GM12878 (cell line): ENCODE results near the gene KANTR. TPM values are rescaled to one million over a fixed set of nuclear protein-coding genes. Genes with fewer than 3 reads are reported as not detected.

Experiments
- ATAC-seq: fragments of 200-7000 bp; cut with Tn5 transposase; 3 replicates; pipeline ENCODE4 v1.9.1; 2020; ENCODE audit warnings: mild to moderate bottlenecking, moderate library complexity
- BruUV-seq: library from RNA; stranded (reverse); fragments of 400-500 nt; replicated peaks from 2 replicates; lab custom pipeline; 2021; lab: Mats Ljungman, UMichigan
- CTCF ChIA-PET: fragments of 300-600 bp; sonication (Branson Sonifier 250); formaldehyde crosslinking; extraction: SDS; loops from one replicate; lab custom pipeline; 2021; ENCODE audit warnings: inconsistent platforms; lab: Yijun Ruan, JAX
- POLR2A ChIA-PET: fragments of 350-600 bp; formaldehyde crosslinking; extraction: SDS; loops from one replicate; lab custom pipeline; 2021; ENCODE audit warnings: inconsistent platforms; lab: Charles Lee
- RAD21 ChIA-PET: fragments of 300-600 bp; sonication (Branson Sonifier 250); formaldehyde crosslinking; loops from one replicate; lab custom pipeline; 2023; ENCODE audit warnings: antibody characterized with exemption; ENCODE audit not compliant: unreplicated experiment; lab: Charles Lee
- SMC1A ChIA-PET: fragments of 300-600 bp; sonication (Branson Sonifier 250); formaldehyde crosslinking; loops from one replicate; lab custom pipeline; 2023; ENCODE audit not compliant: unreplicated experiment, uncharacterized antibody; lab: Charles Lee
- DNase-seq: peaks from one replicate; pipeline ENCODE4 v3.0.0-alpha.2; 2011; ENCODE audit warnings: low read depth, low spot score
- FAIRE-seq: peaks from 3 replicates; lab custom pipeline; 2011; peaks lifted over from hg19 to GRCh38; lab: Jason Lieb, UNC
- H2AFZ ChIP-seq: 2 replicates; pipeline ENCODE4 v1.6.0; 2011; ENCODE audit warnings: low read depth, low read length, control low read depth; ENCODE audit not compliant: control insufficient read depth
- H3K27ac ChIP-seq: 2 replicates; pipeline ENCODE4 v1.5.1; 2011; ENCODE audit warnings: control low read depth; ENCODE audit not compliant: control insufficient read depth, insufficient read depth
- H3K27me3 ChIP-seq, 2 experiments: replicated peaks in 1 of 2; 2 replicates each; pipeline versions ENCODE4 v1.6.0 to v1.6.1; 2011; ENCODE audit warnings: low read length in 1 of 2; ENCODE audit not compliant: control insufficient read depth in 2 of 2, insufficient read depth in 2 of 2
- H3K36me3 ChIP-seq, 2 experiments: 2 replicates each; pipeline ENCODE4 v1.5.1; 2011; ENCODE audit warnings: low read length in 1 of 2; ENCODE audit not compliant: control insufficient read depth in 2 of 2, insufficient read depth in 2 of 2
- H3K4me1 ChIP-seq: 2 replicates; pipeline ENCODE4 v1.6.1; 2011; ENCODE audit warnings: mild to moderate bottlenecking, low read length, moderate library complexity, mixed read lengths; ENCODE audit not compliant: control insufficient read depth, insufficient read depth
- H3K4me2 ChIP-seq: 2 replicates; pipeline ENCODE4 v1.6.0; 2011; ENCODE audit warnings: control low read depth; ENCODE audit not compliant: control insufficient read depth, insufficient read depth
- H3K4me3 ChIP-seq: fragments of 200-600 bp; sonication (generic); 2 replicates; pipeline ENCODE4 v1.5.1; 2016
- H3K79me2 ChIP-seq: 2 replicates; pipeline ENCODE4 v1.6.0; 2011; ENCODE audit warnings: low read length; ENCODE audit not compliant: control insufficient read depth, insufficient read depth
- H3K9ac ChIP-seq: 2 replicates; pipeline ENCODE4 v1.8.0; 2011; ENCODE audit warnings: low read length, control low read depth, mixed read lengths; ENCODE audit not compliant: control insufficient read depth, insufficient read depth
- H3K9me3 ChIP-seq: replicated peaks from 3 replicates; pipeline ENCODE4 v1.5.1; 2011; ENCODE audit warnings: mild to moderate bottlenecking, low read length; ENCODE audit not compliant: control insufficient read depth, insufficient read depth
- H4K20me1 ChIP-seq: 2 replicates; pipeline ENCODE4 v1.6.0; 2011; ENCODE audit not compliant: control insufficient read depth, insufficient read depth
- BRCA1 ChIP-seq: IDR thresholded peaks from 2 replicates; pipeline ENCODE4 v1.6.1; 2011; ENCODE audit warnings: low read depth, low read length, improper control_type of control experiment
- CBX5 ChIP-seq: sonication (generic); IDR thresholded peaks from 2 replicates; pipeline ENCODE4 v1.6.1; 2016; ENCODE audit warnings: low read depth, moderate library complexity, mild to moderate bottlenecking, inconsistent platforms
- ELK1 ChIP-seq: IDR thresholded peaks from 2 replicates; pipeline ENCODE4 v1.6.1; 2012; ENCODE audit warnings: low read depth, low read length, improper control_type of control experiment
- HCFC1 ChIP-seq: fragments of 150-350 bp; IDR thresholded peaks from 2 replicates; pipeline ENCODE4 v1.6.1; 2014; ENCODE audit warnings: low read length
- KLF5 ChIP-seq: fragments of 450-650 bp; IDR thresholded peaks from 2 replicates; pipeline ENCODE4 v1.6.1; 2014; ENCODE audit warnings: mild to moderate bottlenecking; ENCODE audit not compliant: partially characterized antibody
- MEF2B ChIP-seq: fragments of 450-650 bp; IDR thresholded peaks from 2 replicates; pipeline ENCODE4 v1.6.1; 2018; ENCODE audit warnings: mild to moderate bottlenecking, moderate library complexity; ENCODE audit not compliant: partially characterized antibody, poor library complexity, severe bottlenecking
- MXI1 ChIP-seq: fragments of 150-350 bp; IDR thresholded peaks from 2 replicates; pipeline ENCODE4 v1.6.1; 2011; ENCODE audit warnings: low read depth, mild to moderate bottlenecking, inconsistent platforms, low read length, improper control_type of control experiment
- NBN ChIP-seq: fragments of 450-650 bp; IDR thresholded peaks from 2 replicates; pipeline ENCODE4 v1.6.1; 2016
- POLR2AphosphoS5 ChIP-seq: IDR thresholded peaks from 2 replicates; pipeline ENCODE4 v1.6.1; 2011; ENCODE audit warnings: mild to moderate bottlenecking, low read length, inconsistent platforms
- RELA ChIP-seq: fragments of 450-650 bp; IDR thresholded peaks from 2 replicates; pipeline ENCODE4 v1.8.0; 2014; ENCODE audit warnings: borderline replicate concordance; ENCODE audit not compliant: partially characterized antibody
- ZNF274 ChIP-seq: IDR thresholded peaks from one replicate; pipeline ENCODE4 v1.8.0; 2011; ENCODE audit not compliant: insufficient read length, insufficient read depth
- WGBS: methylation state at CpG from one replicate; pipeline ENCODE4 v1.1.6; 2016; ENCODE audit warnings: low lambda C conversion rate; ENCODE audit not compliant: insufficient replicate concordance, insufficient coverage; ENCODE audit errors: missing lambda C conversion rate; 5-methylcytosine and 5-hydroxymethylcytosine counted together
- in situ Hi-C: fragments of 300-500 bp; cut with MboI; formaldehyde crosslinking; loops from 9 replicates; pipeline ENCODE4 v1.14.3; 2018; ENCODE audit warnings: mixed read lengths
- intact Hi-C: fragments of 100-400 bp; cut with micrococcal nuclease; formaldehyde crosslinking; loops from one replicate; pipeline ENCODE4 v1.14.2; 2022; ENCODE audit not compliant: unreplicated experiment
- polyA plus RNA-seq, 11 experiments: library from polyadenylated mRNA; depleted of rRNA in 4 of 11; unstranded in 6 of 11; stranded (reverse) in 5 of 11; fragments of >200 nt; fragmentation: Nextera tagmentation in 4 of 11; fragmentation: Illumina TruSeq in 1 of 11; extraction: Ambion mirVana in 4 of 11; extraction: Trizol in 1 of 11; gene quantifications; 1 replicate in 1 of 11; 2 replicates in 10 of 11; pipeline versions ENCODE4 v1.2.1 to v1.2.3, GENCODE V29; 2011 to 2016; ENCODE audit warnings: inconsistent platforms in 2 of 11, missing spikeins in 2 of 11, low read depth in 1 of 11
- total RNA-seq, 4 experiments: library from RNA; depleted of rRNA in 3 of 4; stranded (reverse); fragments of >200 nt in 3 of 4; fragmentation: Illumina TruSeq in 1 of 4; extraction: Trizol in 1 of 4; gene quantifications; 2 replicates each; pipeline versions ENCODE4 v1.2.1 to v1.2.3, GENCODE V29; 2013 to 2021

KANTR gene
- total and polyA plus RNA-seq, 10 of the 15 experiments (the other 5 are each of a cell fraction or from before 2014, with no cell fraction given): 1.00 to 14.8 (median 5.5) TPM

- Histone ChIP-seq H3K4me3 (no peak overlapping the region), H4K20me1 (no peaks in the 10 kb centered on the region; the same call in 1 of the 2 replicates), H3K9me3 (no peaks in the 10 kb centered on the region; the same call in 2 of the 3 replicates), H3K36me3 (no peaks in the 10 kb centered on the region), H3K9ac (no peak overlapping the region), H2AFZ (no peak overlapping the region), H3K27ac (no peak overlapping the region), H3K27me3 (no peaks in the 10 kb centered on the region), H3K4me1 (no peaks in the 10 kb centered on the region), H3K79me2 (no peaks in the 10 kb centered on the region), H3K4me2 (no peak overlapping the region)
- ChIA-PET POLR2A (no interaction called here), SMC1A (interaction anchor here (1.3 kb wide), 1 partner anchor 9 kb away, joined by 3 read pairs; no protein-coding TSS in a partner anchor), CTCF (interaction anchor here (0.7 kb wide), 1 partner anchor 56 kb away, joined by 3 read pairs; no protein-coding TSS in a partner anchor), RAD21 (no interaction called here)
- in situ Hi-C loops (no loop called here), intact Hi-C loops (no loop called here)
- BruUV-seq: no TSS peak
- DNase-seq (no peak), FAIRE-seq (no peak), ATAC-seq (no peak)
- WGBS: 72% methylated on average over 3 of the region's 3 CpGs
- TF ChIP-seq NBN (no peak), ZNF274 (no peak), MXI1 (no peak), POLR2AphosphoS5 (no peak), ELK1 (no peak), MEF2B (no peak), RELA (no peak), CBX5 (no peak), HCFC1 (no peak), BRCA1 (no peak), KLF5 (no peak)
These were observed 34.3 kb downstream of the KANTR start for GRCh38 chrX:53128097-53128749.
